ENCODE measurements around the gene LRP8. TPM values are rescaled to one million over a fixed set of nuclear protein-coding genes. Genes with fewer than 3 reads are reported as not detected.

LRP8 gene
- total and polyA plus RNA-seq, 2 experiments from 2014 or later: 2.4 to 2.7 TPM

DNA sequence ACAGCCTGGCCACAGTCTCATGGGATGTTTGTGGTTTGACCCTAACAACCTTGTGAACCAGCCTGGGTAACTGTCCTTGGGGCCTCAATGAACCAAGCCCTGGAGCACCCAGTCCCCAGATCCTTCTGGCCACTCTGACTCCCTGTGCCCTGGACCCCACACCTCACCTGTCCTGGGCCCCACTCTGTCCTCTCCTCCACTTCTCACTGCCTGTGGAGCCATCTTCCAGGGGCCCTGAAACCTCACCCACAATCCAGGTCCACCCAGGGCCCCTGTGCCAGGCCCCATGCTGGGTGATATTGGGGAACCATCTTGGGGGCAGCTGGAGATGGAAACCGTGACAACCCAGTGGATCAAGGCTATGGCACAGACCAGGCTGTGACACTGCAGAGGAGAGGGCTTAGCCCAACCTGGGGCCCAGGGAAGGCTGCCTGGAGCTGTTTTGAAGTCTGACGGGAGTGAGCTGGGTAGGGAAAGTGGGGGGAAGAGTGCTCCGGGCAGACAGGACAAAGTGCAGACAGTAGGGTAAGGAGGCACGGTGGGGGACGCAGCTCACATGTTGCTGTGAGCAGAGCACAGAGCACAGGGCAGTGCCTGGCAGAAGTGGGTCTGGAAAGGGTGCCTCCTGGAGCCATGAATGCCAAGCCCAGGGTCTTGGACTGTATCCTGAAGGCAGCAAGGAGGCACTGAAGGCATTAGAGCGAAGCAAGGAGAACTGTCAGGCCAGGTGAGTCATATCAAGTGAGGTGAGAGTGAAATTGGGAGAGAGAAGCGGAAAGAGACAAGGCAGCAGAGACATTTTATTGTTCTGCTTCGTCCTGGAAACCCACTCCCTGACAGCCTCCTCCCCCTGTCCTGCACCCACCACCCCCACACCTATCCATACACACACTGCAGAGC lies 12.1 kb upstream of the LRP8 start:
- TF ChIP-seq EZH2 (IDR thresholded peaks at IDR 0.05; ENCODE audit: borderline replicate concordance) (no peak), EZH2phosphoT487 (IDR thresholded peaks at IDR 0.05; ENCODE audit: low read depth, severe bottlenecking, unreplicated experiment) (no peak)
- TF ChIP-seq, protein P1, sequence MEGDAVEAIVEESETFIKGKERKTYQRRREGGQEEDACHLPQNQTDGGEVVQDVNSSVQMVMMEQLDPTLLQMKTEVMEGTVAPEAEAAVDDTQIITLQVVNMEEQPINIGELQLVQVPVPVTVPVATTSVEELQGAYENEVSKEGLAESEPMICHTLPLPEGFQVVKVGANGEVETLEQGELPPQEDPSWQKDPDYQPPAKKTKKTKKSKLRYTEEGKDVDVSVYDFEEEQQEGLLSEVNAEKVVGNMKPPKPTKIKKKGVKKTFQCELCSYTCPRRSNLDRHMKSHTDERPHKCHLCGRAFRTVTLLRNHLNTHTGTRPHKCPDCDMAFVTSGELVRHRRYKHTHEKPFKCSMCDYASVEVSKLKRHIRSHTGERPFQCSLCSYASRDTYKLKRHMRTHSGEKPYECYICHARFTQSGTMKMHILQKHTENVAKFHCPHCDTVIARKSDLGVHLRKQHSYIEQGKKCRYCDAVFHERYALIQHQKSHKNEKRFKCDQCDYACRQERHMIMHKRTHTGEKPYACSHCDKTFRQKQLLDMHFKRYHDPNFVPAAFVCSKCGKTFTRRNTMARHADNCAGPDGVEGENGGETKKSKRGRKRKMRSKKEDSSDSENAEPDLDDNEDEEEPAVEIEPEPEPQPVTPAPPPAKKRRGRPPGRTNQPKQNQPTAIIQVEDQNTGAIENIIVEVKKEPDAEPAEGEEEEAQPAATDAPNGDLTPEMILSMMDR (IDR thresholded peaks at IDR 0.05; ENCODE audit: poor library complexity): no peak
- H3K79me2 ChIP-seq: no peaks in the 10 kb centered on the region
- H3K36me3 ChIP-seq (replicated peaks; ENCODE audit: insufficient read depth, low read depth): no peaks in the 10 kb centered on the region
- peaks cover 6% of the 10 kb centered on the region for H3K27me3 ChIP-seq
- H2AFZ ChIP-seq: no peak overlapping the region
- H3K4me1 ChIP-seq (ENCODE audit: insufficient read depth): no peaks in the 10 kb centered on the region
- no peaks in the 10 kb centered on the region for H3K9me2 ChIP-seq (replicated peaks; ENCODE audit: insufficient read depth)
- H3K27ac ChIP-seq: no peak overlapping the region
- H3K9me3 ChIP-seq (ENCODE audit: low read depth): no peaks in the 10 kb centered on the region
- WGBS (ENCODE audit: low lambda C conversion rate, missing lambda C conversion rate): 76% methylated on average over 8 of the region's 8 CpGs
- no peak overlapping the region for H3K4me2 ChIP-seq
- no peak for DNase-seq (ENCODE audit: low spot score)
- H4K20me1 ChIP-seq (ENCODE audit: insufficient read depth, poor library complexity, severe bottlenecking): no peaks in the 10 kb centered on the region
- no peak overlapping the region for H3K4me3 ChIP-seq

DNA sequence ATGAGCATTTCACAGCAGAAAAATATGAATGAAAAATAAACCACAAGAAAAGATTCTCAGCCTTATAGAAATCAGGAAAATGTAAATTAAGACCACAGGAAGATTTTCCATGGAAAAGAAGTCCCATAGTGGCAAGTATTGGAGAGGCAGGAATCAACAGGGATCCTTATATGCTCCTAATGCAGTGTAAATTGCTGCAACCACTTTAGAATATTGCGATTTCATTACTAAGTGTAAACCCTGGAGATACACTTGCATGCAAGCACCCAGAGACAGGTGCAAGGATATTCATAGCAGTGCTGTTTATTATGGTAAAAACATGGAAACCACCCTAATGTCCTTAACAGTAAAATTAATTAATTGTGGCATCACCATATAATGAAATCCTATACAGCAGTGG lies 10.6 kb upstream of the LRP8 start:
- Histone ChIP-seq H3K4me2 (no peak overlapping the region), H3K9me2 (replicated peaks; ENCODE audit: insufficient read depth) (no peaks in the 10 kb centered on the region), H3K4me1 (ENCODE audit: insufficient read depth) (no peaks in the 10 kb centered on the region), H3K4me3 (no peak overlapping the region), H3K79me2 (no peaks in the 10 kb centered on the region), H3K27me3 (peaks cover 6% of the 10 kb centered on the region), H2AFZ (no peak overlapping the region), H3K27ac (no peak overlapping the region), H3K36me3 (replicated peaks; ENCODE audit: insufficient read depth, low read depth) (no peaks in the 10 kb centered on the region), H4K20me1 (ENCODE audit: insufficient read depth, poor library complexity, severe bottlenecking) (no peaks in the 10 kb centered on the region), H3K9me3 (ENCODE audit: low read depth) (no peaks in the 10 kb centered on the region)
- 77% methylated on average over 1 of the region's 1 CpG for WGBS (ENCODE audit: low lambda C conversion rate, missing lambda C conversion rate)
- DNase-seq (ENCODE audit: low spot score): no peak
- no peak for TF ChIP-seq EZH2 (IDR thresholded peaks at IDR 0.05; ENCODE audit: borderline replicate concordance)
- TF ChIP-seq, protein P1 (IDR thresholded peaks at IDR 0.05; ENCODE audit: poor library complexity): no peak

DNA sequence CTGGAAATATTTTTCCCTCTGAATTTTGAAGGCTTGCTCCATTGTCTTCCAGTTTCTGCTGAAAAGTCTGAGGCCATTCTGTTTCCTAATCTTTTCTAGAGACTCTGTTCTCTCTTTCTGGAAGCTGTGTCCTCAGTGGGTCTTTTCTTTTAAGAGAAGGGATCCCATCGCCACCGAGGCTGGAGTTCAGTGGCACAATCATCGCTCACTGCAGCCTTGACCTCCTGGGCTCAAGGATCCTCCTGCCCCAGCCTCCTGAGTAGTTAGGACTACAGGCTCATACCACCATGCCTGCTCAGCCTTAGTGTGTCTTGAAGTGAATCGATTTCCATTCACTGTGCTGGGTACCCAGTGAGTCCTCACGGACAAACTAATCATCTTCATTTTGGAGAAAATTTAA lies 9.6 kb upstream of the LRP8 start:
- Histone ChIP-seq H3K79me2 (no peaks in the 10 kb centered on the region), H3K4me3 (no peak overlapping the region), H3K27me3 (peaks cover 6% of the 10 kb centered on the region), H3K9me3 (ENCODE audit: low read depth) (no peaks in the 10 kb centered on the region), H3K27ac (no peak overlapping the region), H4K20me1 (ENCODE audit: insufficient read depth, poor library complexity, severe bottlenecking) (no peaks in the 10 kb centered on the region), H2AFZ (no peak overlapping the region), H3K4me1 (ENCODE audit: insufficient read depth) (no peaks in the 10 kb centered on the region), H3K36me3 (replicated peaks; ENCODE audit: insufficient read depth, low read depth) (no peaks in the 10 kb centered on the region), H3K4me2 (no peak overlapping the region), H3K9me2 (replicated peaks; ENCODE audit: insufficient read depth) (no peaks in the 10 kb centered on the region)
- TF ChIP-seq, protein P1 (IDR thresholded peaks at IDR 0.05; ENCODE audit: poor library complexity): no peak
- TF ChIP-seq EZH2phosphoT487 (IDR thresholded peaks at IDR 0.05; ENCODE audit: low read depth, severe bottlenecking, unreplicated experiment) (no peak), EZH2 (IDR thresholded peaks at IDR 0.05; ENCODE audit: borderline replicate concordance) (no peak)
- DNase-seq (ENCODE audit: low spot score): no peak
- WGBS (ENCODE audit: low lambda C conversion rate, missing lambda C conversion rate): 92% methylated on average over 5 of the region's 5 CpGs

Data from hepatocyte (in vitro differentiated cells).